LNCaP clone FGC (cell line): ENCODE measurements around the gene XPR1.

Experiments
- DNase-seq: peaks from one replicate; pipeline ENCODE4 v3.0.0-alpha.2; 2011; ENCODE audit warnings: low read depth
- H3K4me3 ChIP-seq: 2 replicates; pipeline ENCODE4 v1.5.1; 2011; ENCODE audit warnings: mild to moderate bottlenecking, low read depth, low read length, control low read depth
- TF ChIP-seq, protein P1 (sequence below): IDR thresholded peaks from 2 replicates; pipeline ENCODE4 v1.5.1; 2012; ENCODE audit warnings: mild to moderate bottlenecking; ENCODE audit not compliant: control insufficient read depth, insufficient read depth; ENCODE audit errors: extremely low read depth

Gene XPR1

DNA sequence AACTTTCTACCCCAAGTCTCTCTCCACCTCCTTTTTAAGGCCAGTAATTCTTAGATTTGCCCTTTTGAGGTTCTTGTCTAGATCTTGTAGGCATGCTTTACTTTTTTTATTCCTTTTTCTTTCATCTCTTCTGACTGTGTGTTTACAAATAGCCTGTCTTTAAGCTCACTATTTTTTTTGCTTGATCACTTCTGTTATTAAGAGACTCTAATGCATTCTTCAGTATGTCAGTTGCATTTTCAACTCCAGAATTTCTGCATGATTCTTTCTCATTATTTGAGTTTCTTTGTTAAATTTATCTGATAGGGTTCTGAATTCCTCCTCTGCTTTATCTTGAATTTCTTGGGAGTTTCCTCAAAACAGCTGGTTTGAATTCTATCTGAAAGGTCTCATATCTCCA, 30.9 kb downstream of the XPR1 start:
- no peak overlapping the region for H3K4me3 ChIP-seq

DNA sequence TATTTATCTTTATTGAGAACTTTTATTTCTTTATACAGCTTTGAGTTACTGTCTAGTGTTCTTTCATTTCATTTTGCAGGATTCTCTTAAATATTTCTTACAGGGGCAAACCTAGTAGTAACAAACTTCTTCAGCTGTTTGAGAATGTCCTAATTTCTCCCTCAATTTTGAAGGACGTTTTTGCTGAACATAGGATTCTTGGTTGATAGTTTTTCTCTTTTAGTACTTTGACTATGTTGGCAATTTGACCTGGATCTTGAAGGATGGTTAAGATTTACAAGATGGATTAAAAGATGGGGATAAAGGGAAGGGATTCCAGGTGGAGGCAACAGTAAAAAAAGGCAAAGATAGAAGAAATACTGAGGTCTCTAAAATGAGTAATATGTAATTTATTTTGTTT, 38.9 kb downstream of the XPR1 start:
- TF ChIP-seq, protein P1, sequence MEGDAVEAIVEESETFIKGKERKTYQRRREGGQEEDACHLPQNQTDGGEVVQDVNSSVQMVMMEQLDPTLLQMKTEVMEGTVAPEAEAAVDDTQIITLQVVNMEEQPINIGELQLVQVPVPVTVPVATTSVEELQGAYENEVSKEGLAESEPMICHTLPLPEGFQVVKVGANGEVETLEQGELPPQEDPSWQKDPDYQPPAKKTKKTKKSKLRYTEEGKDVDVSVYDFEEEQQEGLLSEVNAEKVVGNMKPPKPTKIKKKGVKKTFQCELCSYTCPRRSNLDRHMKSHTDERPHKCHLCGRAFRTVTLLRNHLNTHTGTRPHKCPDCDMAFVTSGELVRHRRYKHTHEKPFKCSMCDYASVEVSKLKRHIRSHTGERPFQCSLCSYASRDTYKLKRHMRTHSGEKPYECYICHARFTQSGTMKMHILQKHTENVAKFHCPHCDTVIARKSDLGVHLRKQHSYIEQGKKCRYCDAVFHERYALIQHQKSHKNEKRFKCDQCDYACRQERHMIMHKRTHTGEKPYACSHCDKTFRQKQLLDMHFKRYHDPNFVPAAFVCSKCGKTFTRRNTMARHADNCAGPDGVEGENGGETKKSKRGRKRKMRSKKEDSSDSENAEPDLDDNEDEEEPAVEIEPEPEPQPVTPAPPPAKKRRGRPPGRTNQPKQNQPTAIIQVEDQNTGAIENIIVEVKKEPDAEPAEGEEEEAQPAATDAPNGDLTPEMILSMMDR: no peak
- H3K4me3 ChIP-seq: no peak overlapping the region

More for the DNA sequence above, 30.9 kb downstream of the XPR1 start:
- DNase-seq: no peak
- TF ChIP-seq, protein P1: no peak

GRCh38 chr1:180672105-180672504, 40.3 kb downstream of the XPR1 start:
- no peak for DNase-seq
- TF ChIP-seq, protein P1: no peak

More for the DNA sequence above, 38.9 kb downstream of the XPR1 start:
- DNase-seq: no peak

GRCh38 chr1:180672505-180672904, 40.7 kb downstream of the XPR1 start:
- TF ChIP-seq, protein P1: no peak
- no peak for DNase-seq
- no peak overlapping the region for H3K4me3 ChIP-seq

More at GRCh38 chr1:180672105-180672504, 40.3 kb downstream of the XPR1 start:
- no peak overlapping the region for H3K4me3 ChIP-seq

DNA sequence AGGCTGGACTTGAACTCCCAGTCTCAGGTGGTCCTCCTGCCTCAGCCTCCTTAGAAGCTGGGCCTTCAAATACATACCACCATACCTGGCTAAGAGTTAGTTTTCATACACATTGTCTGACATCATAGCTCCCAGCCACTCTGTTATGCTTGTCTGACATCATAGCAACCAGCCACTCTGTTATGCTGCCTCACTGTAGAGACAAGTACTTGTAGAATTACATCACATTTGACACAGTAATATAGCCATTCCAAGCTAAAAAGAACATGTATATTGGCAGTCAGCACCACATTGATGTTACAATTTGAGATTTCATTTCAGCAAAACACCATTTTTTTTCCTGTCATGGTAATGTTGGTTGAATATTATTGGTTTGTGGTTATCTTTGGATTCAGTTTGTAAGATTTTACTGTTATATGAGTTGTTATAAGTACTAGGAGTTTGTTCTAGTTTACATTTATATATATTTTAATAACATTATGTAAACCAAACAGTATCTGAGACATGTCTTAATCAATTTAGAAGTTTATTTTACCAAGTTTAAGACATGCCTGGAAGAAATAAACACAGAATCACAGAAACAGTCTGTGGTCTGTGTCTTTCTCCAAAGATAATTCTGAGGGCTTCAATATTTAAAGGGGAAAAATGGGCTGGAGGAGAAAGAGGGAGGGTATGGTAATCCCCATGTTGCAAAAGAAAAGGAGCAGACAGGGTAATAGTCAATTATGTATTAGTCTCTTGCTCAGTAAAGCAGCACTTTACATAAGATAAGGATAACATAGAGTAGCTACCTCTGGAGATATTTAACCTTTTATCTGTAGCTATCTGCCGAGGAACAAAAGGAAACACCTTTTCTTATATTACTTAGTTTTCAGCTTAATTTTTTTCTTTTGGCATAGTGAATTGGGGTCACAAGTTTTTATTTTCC, 43.0 kb downstream of the XPR1 start:
- DNase-seq: no peak
- H3K4me3 ChIP-seq: no peak overlapping the region
- TF ChIP-seq, protein P1: no peak

DNA sequence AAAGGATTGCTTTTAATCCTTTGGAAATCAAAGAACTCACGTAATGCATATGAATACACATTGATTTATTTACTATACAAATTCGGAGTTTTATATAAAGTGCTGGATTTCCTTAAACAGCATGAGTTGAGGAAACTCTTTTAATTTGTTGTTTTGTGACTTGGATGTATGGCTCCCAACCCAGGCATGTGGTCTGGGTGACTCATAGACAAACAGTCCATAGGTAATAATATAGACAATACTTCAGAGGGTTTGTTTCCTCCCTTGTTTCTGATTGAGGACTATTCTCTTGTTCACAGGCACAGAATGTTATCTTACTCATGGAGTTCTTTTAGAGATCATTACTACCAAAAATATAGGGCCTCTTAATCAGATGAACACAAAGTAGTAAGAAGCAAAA, 43.8 kb downstream of the XPR1 start:
- no peak for DNase-seq
- TF ChIP-seq, protein P1: no peak
- no peak overlapping the region for H3K4me3 ChIP-seq
